K562 (cell line): ENCODE measurements around the gene ZNRF3. TPM values are rescaled to one million over a fixed set of nuclear protein-coding genes. Genes with fewer than 3 reads are reported as not detected.
A peak's percentile ranks its signal among the peaks of the same experiment; 100 is the strongest.

Experiments
- ATAC-seq: fragments of 200-7000 bp; cut with Tn5 transposase; 3 replicates; pipeline ENCODE4 v1.9.1; 2020; ENCODE audit warnings: moderate library complexity
- BruUV-seq: library from RNA; stranded (reverse); fragments of 400-500 nt; replicated peaks from 2 replicates; lab custom pipeline; 2021; lab: Mats Ljungman, UMichigan
- CTCF ChIA-PET: fragments of 300-600 bp; formaldehyde crosslinking; extraction: SDS; loops from one replicate; lab custom pipeline; 2021; ENCODE audit warnings: low intra/inter-chr PET ratio; lab: Yijun Ruan, JAX
- POLR2A ChIA-PET: fragments of 300-600, 350-650 bp; sonication (Branson Sonifier 250); formaldehyde crosslinking; extraction: SDS; loops from one replicate; lab custom pipeline; 2021; ENCODE audit warnings: antibody characterized with exemption, inconsistent platforms; lab: Yijun Ruan, JAX
- DNase-seq, 4 experiments: peaks; one replicate each; pipeline versions ENCODE4 v3.0.0 to v3.0.0-alpha.2; 2011 to 2018; ENCODE audit warnings: low spot score in 3 of 4, mixed read lengths in 3 of 4; ENCODE audit errors: extremely low read depth in 1 of 4
- FAIRE-seq: peaks from 2 replicates; lab custom pipeline; 2011; peaks lifted over from hg19 to GRCh38; lab: Jason Lieb, UNC
- H2AFZ ChIP-seq: 2 replicates; pipeline ENCODE4 v1.6.0; 2011; ENCODE audit warnings: low read depth, low read length, control low read depth, inconsistent platforms
- H3K27ac ChIP-seq: fragments of 200-600 bp; 3 replicates; pipeline ENCODE4 v1.8.0; 2011; ENCODE audit warnings: low read depth, mild to moderate bottlenecking, control low read depth, inconsistent platforms, low read length, moderate library complexity, mixed read lengths; ENCODE audit errors: extremely low read depth
- H3K27me3 ChIP-seq, 2 experiments: fragments of 300-600 bp in 1 of 2; 2 replicates in 1 of 2; 3 replicates in 1 of 2; pipeline versions ENCODE4 v1.6.0 to v1.8.0; 2011; ENCODE audit warnings: inconsistent platforms in 2 of 2, low read length in 2 of 2, mild to moderate bottlenecking in 1 of 2, mixed read lengths in 1 of 2, moderate library complexity in 1 of 2; ENCODE audit not compliant: control insufficient read depth in 2 of 2, insufficient read depth in 2 of 2
- H3K36me3 ChIP-seq: fragments of 300-600 bp; 3 replicates; pipeline ENCODE4 v1.8.0; 2011; ENCODE audit warnings: mild to moderate bottlenecking, low read length, inconsistent platforms; ENCODE audit not compliant: control insufficient read depth, insufficient read depth
- H3K4me1 ChIP-seq, 2 experiments: fragments of 200-600 bp in 1 of 2; replicated peaks in 1 of 2; 2 replicates in 1 of 2; 3 replicates in 1 of 2; pipeline versions ENCODE4 v1.5.1 to v1.8.0; 2011; ENCODE audit warnings: inconsistent platforms in 2 of 2, low read length in 2 of 2, mild to moderate bottlenecking in 1 of 2, mixed read lengths in 1 of 2, moderate library complexity in 1 of 2; ENCODE audit not compliant: control insufficient read depth in 2 of 2, insufficient read depth in 2 of 2
- H3K4me2 ChIP-seq: 2 replicates; pipeline ENCODE4 v1.6.1; 2011; ENCODE audit warnings: low read length, control low read depth, inconsistent platforms, mixed read lengths; ENCODE audit not compliant: insufficient read depth
- H3K4me3 ChIP-seq: fragments of 200-600 bp; sonication (generic), shearing (Covaris generic); 2 replicates; pipeline ENCODE4 v1.5.1; 2016; ENCODE audit warnings: control low read depth, inconsistent platforms
- H3K79me2 ChIP-seq: fragments of 200-600 bp; 3 replicates; pipeline ENCODE4 v1.8.0; 2011; ENCODE audit warnings: low read length, inconsistent platforms; ENCODE audit not compliant: control insufficient read depth, insufficient read depth
- H3K9ac ChIP-seq, 2 experiments: 2 replicates each; pipeline versions ENCODE4 v1.6.0 to v1.6.1; 2011; ENCODE audit warnings: low read depth in 2 of 2, low read length in 2 of 2, control low read depth in 1 of 2, inconsistent platforms in 1 of 2, mild to moderate bottlenecking in 1 of 2, mixed read lengths in 1 of 2; ENCODE audit not compliant: insufficient read depth in 1 of 2
- H3K9me1 ChIP-seq: one replicate; pipeline ENCODE4 v1.6.0; 2011; ENCODE audit warnings: inconsistent platforms, mild to moderate bottlenecking, low read length, moderate library complexity; ENCODE audit not compliant: control insufficient read depth, insufficient read depth
- H3K9me3 ChIP-seq: replicated peaks from 2 replicates; pipeline ENCODE4 v1.5.1; 2011; ENCODE audit warnings: low read depth, low read length, inconsistent platforms; ENCODE audit not compliant: control insufficient read depth, insufficient read depth
- H4K20me1 ChIP-seq: replicated peaks from 2 replicates; pipeline ENCODE4 v1.6.1; 2011; ENCODE audit warnings: low read length, inconsistent platforms, mixed read lengths; ENCODE audit not compliant: control insufficient read depth, insufficient read depth
- HOMEZ ChIP-seq: fragments of 250-450 bp; sonication (Bioruptor Pico); IDR thresholded peaks from 2 replicates; pipeline ENCODE4 v1.4.0; 2020; ENCODE audit warnings: mild to moderate bottlenecking, moderate library complexity
- NR2C1 ChIP-seq, 2 experiments: fragments of 450-650 bp; IDR thresholded peaks; 2 replicates each; pipeline ENCODE4 v1.6.1; 2017; ENCODE audit warnings: mild to moderate bottlenecking in 2 of 2, antibody characterized with exemption in 1 of 2, inconsistent platforms in 1 of 2, missing compliant biosample characterization in 1 of 2, missing genetic modification characterization in 1 of 2
- NR2C2 ChIP-seq, 2 experiments: fragments of 200-800 bp in 1 of 2; sonication (Bioruptor generic) in 1 of 2; sonication (generic) in 1 of 2; formaldehyde crosslinking in 1 of 2; IDR thresholded peaks; 2 replicates each; pipeline versions ENCODE4 v1.6.1 to v1.8.0; 2016 to 2022; ENCODE audit warnings: mild to moderate bottlenecking in 1 of 2, missing compliant biosample characterization in 1 of 2, missing genetic modification characterization in 1 of 2, missing genetic modification reagents in 1 of 2
- TEAD2 ChIP-seq: fragments of 450-650 bp; IDR thresholded peaks from 2 replicates; pipeline ENCODE4 v1.6.1; 2016; ENCODE audit warnings: missing genetic modification characterization, control low read depth, missing compliant biosample characterization
- WGBS: fragments of 100-300 bp; shearing (Covaris generic); methylation state at CpG from one replicate; pipeline ENCODE4 v1.1.6; 2016; ENCODE audit warnings: low coverage, mixed read lengths; ENCODE audit not compliant: insufficient coverage; ENCODE audit errors: missing lambda C conversion rate; 5-methylcytosine and 5-hydroxymethylcytosine counted together
- in situ Hi-C: fragments of 300-500 bp; cut with MboI; formaldehyde crosslinking; loops from 4 replicates; pipeline ENCODE4 v1.15.0; 2018; ENCODE audit warnings: inconsistent platforms, mixed read lengths
- intact Hi-C: fragments of 100-400 bp; cut with micrococcal nuclease; formaldehyde crosslinking; loops from 2 replicates; pipeline ENCODE4 v1.14.2; 2022
- polyA plus RNA-seq, 8 experiments: library from polyadenylated mRNA; depleted of rRNA in 4 of 8; stranded (reverse) in 5 of 8; unstranded in 3 of 8; fragments of >200 nt; fragmentation: Nextera tagmentation in 2 of 8; fragmentation: Illumina TruSeq in 1 of 8; extraction: Ambion mirVana in 2 of 8; extraction: Trizol in 1 of 8; gene quantifications; 2 replicates each; pipeline versions ENCODE4 v1.2.1 to v1.2.3, GENCODE V29; 2011 to 2014; ENCODE audit warnings: inconsistent platforms in 1 of 8, missing spikeins in 1 of 8
- total RNA-seq, 7 experiments: library from RNA; depleted of rRNA in 6 of 7; stranded (reverse); fragments of >200 nt in 6 of 7; fragmentation: Illumina TruSeq in 2 of 7; extraction: Trizol in 2 of 7; gene quantifications; 2 replicates each; pipeline versions ENCODE4 v1.2.1 to v1.2.3, GENCODE V29; 2011 to 2021; ENCODE audit warnings: low replicate concordance in 1 of 7

ZNRF3 gene
- total and polyA plus RNA-seq, 9 of the 15 experiments (the other 6 are each of a cell fraction or from before 2014, with no cell fraction given), result 0.41 to 5.9 (median 1.7) TPM

DNA sequence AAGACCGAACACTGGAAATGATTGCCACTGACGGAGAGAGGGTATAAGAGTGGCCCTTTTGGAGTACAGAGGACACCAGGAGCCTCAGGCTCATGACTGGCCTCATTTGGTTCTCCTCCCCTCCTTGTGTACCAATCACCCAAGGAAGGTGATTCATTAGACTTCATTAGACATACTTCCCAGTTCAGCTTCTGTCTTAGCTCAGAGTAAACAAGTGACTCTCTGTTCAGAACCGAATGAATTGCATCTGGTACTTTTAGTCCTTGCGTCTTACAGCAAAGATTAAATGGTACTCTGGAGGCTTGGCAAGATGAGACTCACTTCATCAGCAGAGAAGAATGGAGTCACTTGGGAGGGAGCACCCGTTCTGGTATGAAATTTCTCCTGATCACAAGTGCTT, 75.2 kb downstream of the ZNRF3 start (continued):
- TF ChIP-seq HOMEZ (CRISPR knock-in tag), result no peak

GRCh38 chr22:28962042-28962554, 78.7 kb downstream of the ZNRF3 start:
- no peaks in the 10 kb centered on the region for H3K27me3 ChIP-seq
- no peak overlapping the region for H2AFZ ChIP-seq
- peak in 2 of 4 experiments; percentile 14 for DNase-seq
- FAIRE-seq, result peak; percentile 26
- H3K4me1 ChIP-seq, result peaks cover 0 to 4% of the 10 kb centered on the region in 2 experiments; a peak in 1 of 5 replicates
- intact Hi-C loops, result no loop called here
- in situ Hi-C loops, result no loop called here
- H3K9me1 ChIP-seq, result no peaks in the 10 kb centered on the region
- H3K4me2 ChIP-seq, result no peak overlapping the region
- ChIA-PET POLR2A (interaction anchor here (0.7 to 0.9 kb wide), 2 partner anchors 9 to 14 kb away, joined by 3 read pairs; no protein-coding TSS in a partner anchor), CTCF (no interaction called here)
- H3K9ac ChIP-seq, result no peak overlapping the region
- H3K36me3 ChIP-seq, result 0 out of 3 replicates have a peak, but pooled peaks cover 5% of the 10 kb centered on the region
- no peaks in the 10 kb centered on the region for H3K9me3 ChIP-seq
- WGBS, result 61% methylated on average over 3 of the region's 3 CpGs
- no peak overlapping the region for H3K27ac ChIP-seq
- H3K79me2 ChIP-seq, result no peaks in the 10 kb centered on the region
- peaks cover 3% of the 10 kb centered on the region; the same call in 1 of the 2 replicates for H4K20me1 ChIP-seq
- no peak for TF ChIP-seq TEAD2 (tag)
- TF ChIP-seq NR2C2 (CRISPR knock-in tag; IDR thresholded peaks at IDR 0.05), result no peak
- TF ChIP-seq NR2C2 (tag; IDR thresholded peaks at IDR 0.05), result peak; percentile 47; the same call in 1 of the 2 replicates
- TF ChIP-seq NR2C1 (IDR thresholded peaks at IDR 0.05), result 0 out of 2 replicates have a peak, but pooled peaks have one; percentile 41
- peak; percentile 78 for TF ChIP-seq NR2C1 (tag; IDR thresholded peaks at IDR 0.05)
- no peak overlapping the region for H3K4me3 ChIP-seq
- no TSS peak for BruUV-seq
- no peak for ATAC-seq
